GM12878 (cell line): ENCODE data around the gene PALS2. TPM values are rescaled to one million over a fixed set of nuclear protein-coding genes. Genes with fewer than 3 reads are reported as not detected.

ENCODE experiments used
- ATAC-seq: fragments of 200-7000 bp; cut with Tn5 transposase; 3 replicates; pipeline ENCODE4 v1.9.1; 2020; ENCODE audit warnings: mild to moderate bottlenecking, moderate library complexity
- BruUV-seq: library from RNA; stranded (reverse); fragments of 400-500 nt; replicated peaks from 2 replicates; lab custom pipeline; 2021; lab: Mats Ljungman, UMichigan
- CTCF ChIA-PET: fragments of 300-600 bp; sonication (Branson Sonifier 250); formaldehyde crosslinking; extraction: SDS; loops from one replicate; lab custom pipeline; 2021; ENCODE audit warnings: inconsistent platforms; lab: Yijun Ruan, JAX
- POLR2A ChIA-PET: fragments of 350-600 bp; formaldehyde crosslinking; extraction: SDS; loops from one replicate; lab custom pipeline; 2021; ENCODE audit warnings: inconsistent platforms; lab: Charles Lee
- RAD21 ChIA-PET: fragments of 300-600 bp; sonication (Branson Sonifier 250); formaldehyde crosslinking; loops from one replicate; lab custom pipeline; 2023; ENCODE audit warnings: antibody characterized with exemption; ENCODE audit not compliant: unreplicated experiment; lab: Charles Lee
- SMC1A ChIA-PET: fragments of 300-600 bp; sonication (Branson Sonifier 250); formaldehyde crosslinking; loops from one replicate; lab custom pipeline; 2023; ENCODE audit not compliant: unreplicated experiment, uncharacterized antibody; lab: Charles Lee
- DNase-seq: peaks from one replicate; pipeline ENCODE4 v3.0.0-alpha.2; 2011; ENCODE audit warnings: low read depth, low spot score
- FAIRE-seq: peaks from 3 replicates; lab custom pipeline; 2011; peaks lifted over from hg19 to GRCh38; lab: Jason Lieb, UNC
- H2AFZ ChIP-seq: 2 replicates; pipeline ENCODE4 v1.6.0; 2011; ENCODE audit warnings: low read depth, low read length, control low read depth; ENCODE audit not compliant: control insufficient read depth
- H3K27ac ChIP-seq: 2 replicates; pipeline ENCODE4 v1.5.1; 2011; ENCODE audit warnings: control low read depth; ENCODE audit not compliant: control insufficient read depth, insufficient read depth
- H3K27me3 ChIP-seq, 2 experiments: replicated peaks in 1 of 2; 2 replicates each; pipeline versions ENCODE4 v1.6.0 to v1.6.1; 2011; ENCODE audit warnings: low read length in 1 of 2; ENCODE audit not compliant: control insufficient read depth in 2 of 2, insufficient read depth in 2 of 2
- H3K36me3 ChIP-seq, 2 experiments: 2 replicates each; pipeline ENCODE4 v1.5.1; 2011; ENCODE audit warnings: low read length in 1 of 2; ENCODE audit not compliant: control insufficient read depth in 2 of 2, insufficient read depth in 2 of 2
- H3K4me1 ChIP-seq: 2 replicates; pipeline ENCODE4 v1.6.1; 2011; ENCODE audit warnings: mild to moderate bottlenecking, low read length, moderate library complexity, mixed read lengths; ENCODE audit not compliant: control insufficient read depth, insufficient read depth
- H3K4me2 ChIP-seq: 2 replicates; pipeline ENCODE4 v1.6.0; 2011; ENCODE audit warnings: control low read depth; ENCODE audit not compliant: control insufficient read depth, insufficient read depth
- H3K4me3 ChIP-seq: fragments of 200-600 bp; sonication (generic); 2 replicates; pipeline ENCODE4 v1.5.1; 2016
- H3K79me2 ChIP-seq: 2 replicates; pipeline ENCODE4 v1.6.0; 2011; ENCODE audit warnings: low read length; ENCODE audit not compliant: control insufficient read depth, insufficient read depth
- H3K9ac ChIP-seq: 2 replicates; pipeline ENCODE4 v1.8.0; 2011; ENCODE audit warnings: low read length, control low read depth, mixed read lengths; ENCODE audit not compliant: control insufficient read depth, insufficient read depth
- H3K9me3 ChIP-seq: replicated peaks from 3 replicates; pipeline ENCODE4 v1.5.1; 2011; ENCODE audit warnings: mild to moderate bottlenecking, low read length; ENCODE audit not compliant: control insufficient read depth, insufficient read depth
- H4K20me1 ChIP-seq: 2 replicates; pipeline ENCODE4 v1.6.0; 2011; ENCODE audit not compliant: control insufficient read depth, insufficient read depth
- BHLHE40 ChIP-seq, 2 experiments: fragments of 450-650 bp in 1 of 2; IDR thresholded peaks; 2 replicates each; pipeline ENCODE4 v1.6.1; 2011 to 2017; ENCODE audit warnings: low read depth in 2 of 2, borderline replicate concordance in 1 of 2, improper control_type of control experiment in 1 of 2, low read length in 1 of 2, mild to moderate bottlenecking in 1 of 2
- CBX3 ChIP-seq: fragments of 200-600 bp; sonication (generic); IDR thresholded peaks from 2 replicates; pipeline ENCODE4 v1.6.1; 2016; ENCODE audit warnings: low read depth, borderline replicate concordance
- CREB1 ChIP-seq: IDR thresholded peaks from 2 replicates; pipeline ENCODE4 v1.6.1; 2012; ENCODE audit warnings: low read depth, mild to moderate bottlenecking, inconsistent platforms
- CTCF ChIP-seq, 3 experiments: IDR thresholded peaks in 2 of 3; conservative IDR thresholded peaks in 1 of 3; 2 replicates each; pipeline ENCODE4 v1.5.1; 2011; ENCODE audit warnings: low read depth in 3 of 3, low read length in 3 of 3, mild to moderate bottlenecking in 3 of 3, control low read depth in 2 of 3, moderate library complexity in 2 of 3, inconsistent platforms in 1 of 3, mixed read lengths in 1 of 3; ENCODE audit not compliant: control insufficient read depth in 2 of 3, insufficient read depth in 1 of 3; ENCODE audit errors: extremely low read depth in 1 of 3
- EGR1 ChIP-seq, 2 experiments: IDR thresholded peaks; 1 replicate in 1 of 2; 2 replicates in 1 of 2; pipeline ENCODE4 v1.6.1; 2011 to 2012; ENCODE audit warnings: low read depth in 2 of 2, low read length in 2 of 2, borderline replicate concordance in 1 of 2, mild to moderate bottlenecking in 1 of 2, moderate library complexity in 1 of 2
- EZH2 ChIP-seq: IDR thresholded peaks from 2 replicates; pipeline ENCODE4 v1.6.1; 2012; ENCODE audit warnings: low read depth, mild to moderate bottlenecking, control low read depth, inconsistent platforms, low read length, borderline replicate concordance; ENCODE audit not compliant: control insufficient read depth
- LARP7 ChIP-seq: fragments of 450-650 bp; IDR thresholded peaks from 2 replicates; pipeline ENCODE4 v1.6.1; 2017; ENCODE audit warnings: mild to moderate bottlenecking
- MYC ChIP-seq: IDR thresholded peaks from 2 replicates; pipeline ENCODE4 v1.6.1; 2011; ENCODE audit warnings: mild to moderate bottlenecking, low read length, moderate library complexity, inconsistent platforms; ENCODE audit not compliant: insufficient read depth, insufficient replicate concordance, insufficient read length, severe bottlenecking
- NFYA ChIP-seq: IDR thresholded peaks from 2 replicates; pipeline ENCODE4 v1.6.1; 2011; ENCODE audit warnings: low read depth, mild to moderate bottlenecking, low read length, improper control_type of control experiment, borderline replicate concordance
- NR2C1 ChIP-seq: fragments of 450-650 bp; IDR thresholded peaks from 2 replicates; pipeline ENCODE4 v1.6.1; 2017; ENCODE audit warnings: antibody characterized with exemption, mild to moderate bottlenecking, moderate library complexity
- POU2F2 ChIP-seq: IDR thresholded peaks from 3 replicates; pipeline ENCODE4 v1.6.1; 2011; ENCODE audit warnings: low read depth, mild to moderate bottlenecking, low read length, borderline replicate concordance
- RAD51 ChIP-seq: fragments of 450-650 bp; IDR thresholded peaks from 2 replicates; pipeline ENCODE4 v1.6.1; 2016; ENCODE audit warnings: moderate library complexity, mild to moderate bottlenecking, inconsistent platforms
- RB1 ChIP-seq: fragments of 450-650 bp; formaldehyde crosslinking; IDR thresholded peaks from 2 replicates; pipeline ENCODE4 v1.6.1; 2017; ENCODE audit warnings: mild to moderate bottlenecking, borderline replicate concordance
- RELB ChIP-seq: fragments of 450-650 bp; IDR thresholded peaks from 2 replicates; pipeline ENCODE4 v1.6.1; 2017; ENCODE audit warnings: low read depth, mild to moderate bottlenecking, moderate library complexity
- SREBF1 ChIP-seq: IDR thresholded peaks from 2 replicates; pipeline ENCODE4 v1.6.1; 2012; ENCODE audit warnings: mild to moderate bottlenecking, low read length
- USF2 ChIP-seq: IDR thresholded peaks from 2 replicates; pipeline ENCODE4 v1.6.1; 2011; ENCODE audit warnings: low read depth, low read length, improper control_type of control experiment, borderline replicate concordance
- WGBS: methylation state at CpG from one replicate; pipeline ENCODE4 v1.1.6; 2016; ENCODE audit warnings: low lambda C conversion rate; ENCODE audit not compliant: insufficient replicate concordance, insufficient coverage; ENCODE audit errors: missing lambda C conversion rate; 5-methylcytosine and 5-hydroxymethylcytosine counted together
- in situ Hi-C: fragments of 300-500 bp; cut with MboI; formaldehyde crosslinking; loops from 9 replicates; pipeline ENCODE4 v1.14.3; 2018; ENCODE audit warnings: mixed read lengths
- intact Hi-C: fragments of 100-400 bp; cut with micrococcal nuclease; formaldehyde crosslinking; loops from one replicate; pipeline ENCODE4 v1.14.2; 2022; ENCODE audit not compliant: unreplicated experiment
- polyA plus RNA-seq, 11 experiments: library from polyadenylated mRNA; depleted of rRNA in 4 of 11; unstranded in 6 of 11; stranded (reverse) in 5 of 11; fragments of >200 nt; fragmentation: Nextera tagmentation in 4 of 11; fragmentation: Illumina TruSeq in 1 of 11; extraction: Ambion mirVana in 4 of 11; extraction: Trizol in 1 of 11; gene quantifications; 1 replicate in 1 of 11; 2 replicates in 10 of 11; pipeline versions ENCODE4 v1.2.1 to v1.2.3, GENCODE V29; 2011 to 2016; ENCODE audit warnings: inconsistent platforms in 2 of 11, missing spikeins in 2 of 11, low read depth in 1 of 11
- total RNA-seq, 4 experiments: library from RNA; depleted of rRNA in 3 of 4; stranded (reverse); fragments of >200 nt in 3 of 4; fragmentation: Illumina TruSeq in 1 of 4; extraction: Trizol in 1 of 4; gene quantifications; 2 replicates each; pipeline versions ENCODE4 v1.2.1 to v1.2.3, GENCODE V29; 2013 to 2021

The PALS2 gene
- total and polyA plus RNA-seq, 10 of the 15 experiments (the other 5 are each of a cell fraction or from before 2014, with no cell fraction given): 10.7 to 53.5 (median 20.1) TPM

GRCh38 chr7:24597014-24597413 is 23.8 kb downstream of the PALS2 start (continued):
- no peak for TF ChIP-seq RB1
- no peak for TF ChIP-seq POU2F2
- TF ChIP-seq MYC: no peak
- no peak for TF ChIP-seq EZH2
- peak; percentile 44; the same call in 1 of the 2 replicates for TF ChIP-seq CREB1
- TF ChIP-seq EGR1 (IDR thresholded peaks at IDR 0.05; ENCODE audit: borderline replicate concordance in 1 of 2, low read depth in 2 of 2, low read length in 2 of 2): no peak
- TF ChIP-seq BHLHE40 (IDR thresholded peaks at IDR 0.05; ENCODE audit: borderline replicate concordance in 1 of 2, low read depth in 2 of 2, low read length in 1 of 2): no peak

- in situ Hi-C loops: no loop called here
- no peak for FAIRE-seq
- TF ChIP-seq NFYA: no peak
- no peak for TF ChIP-seq CTCF (IDR thresholded peaks at IDR 0.05 in 2 of 3, conservative IDR thresholded peaks at IDR 0.05 in 1 of 3; ENCODE audit: control insufficient read depth in 2 of 3, extremely low read depth in 1 of 3, insufficient read depth in 1 of 3, low read depth in 3 of 3, low read length in 3 of 3)
- no peak for TF ChIP-seq USF2
- TF ChIP-seq LARP7: no peak
- no peak for TF ChIP-seq CBX3
- TF ChIP-seq SREBF1: no peak
- no peak for TF ChIP-seq EGR1 (IDR thresholded peaks at IDR 0.05; ENCODE audit: borderline replicate concordance in 1 of 2, low read depth in 2 of 2, low read length in 2 of 2)
- no peak for TF ChIP-seq RELB
- TF ChIP-seq RAD51: no peak
- TF ChIP-seq NR2C1: no peak
These were observed 28.3 kb downstream of the PALS2 start for GRCh38 chr7:24601600-24601999.

More at GRCh38 chr7:24601600-24601999, 28.3 kb downstream of the PALS2 start:
- H3K4me3 ChIP-seq: no peak overlapping the region
- H3K9ac ChIP-seq: no peak overlapping the region
- intact Hi-C loops: no loop called here
- CTCF ChIA-PET: interaction anchor here (0.7 to 1.6 kb wide), 4 partner anchors 8 to 37 kb away, joined by 3 to 4 read pairs (median 4); no protein-coding TSS in a partner anchor
- H3K79me2 ChIP-seq: peaks cover 26% of the 10 kb centered on the region
- H3K9me3 ChIP-seq: peaks cover 12% of the 10 kb centered on the region; the same call in 2 of the 3 replicates
- no peak overlapping the region for H3K4me2 ChIP-seq
- no peaks in the 10 kb centered on the region for H3K27me3 ChIP-seq
- WGBS: 100% methylated on average over 1 of the region's 1 CpG
- H4K20me1 ChIP-seq: no peaks in the 10 kb centered on the region
- BruUV-seq: no TSS peak
- ATAC-seq (no peak), DNase-seq (no peak)
- peaks cover 9% of the 10 kb centered on the region for H3K4me1 ChIP-seq
- no peak overlapping the region for H3K27ac ChIP-seq
- POLR2A ChIA-PET: no interaction called here
- RAD21 ChIA-PET: interaction anchor here (1.0 kb wide), 1 partner anchor 8 kb away, joined by 4 read pairs; no protein-coding TSS in a partner anchor
- H3K36me3 ChIP-seq: no peaks in the 10 kb centered on the region
- H2AFZ ChIP-seq: no peak overlapping the region
- SMC1A ChIA-PET: interaction anchor here (0.6 to 6.7 kb wide), 6 partner anchors 19 to 64 kb away, joined by 3 to 36 read pairs (median 3); partner anchors contain the start of gene PALS2
